Measurements from ENCODE around the gene OXLD1.

DNA sequence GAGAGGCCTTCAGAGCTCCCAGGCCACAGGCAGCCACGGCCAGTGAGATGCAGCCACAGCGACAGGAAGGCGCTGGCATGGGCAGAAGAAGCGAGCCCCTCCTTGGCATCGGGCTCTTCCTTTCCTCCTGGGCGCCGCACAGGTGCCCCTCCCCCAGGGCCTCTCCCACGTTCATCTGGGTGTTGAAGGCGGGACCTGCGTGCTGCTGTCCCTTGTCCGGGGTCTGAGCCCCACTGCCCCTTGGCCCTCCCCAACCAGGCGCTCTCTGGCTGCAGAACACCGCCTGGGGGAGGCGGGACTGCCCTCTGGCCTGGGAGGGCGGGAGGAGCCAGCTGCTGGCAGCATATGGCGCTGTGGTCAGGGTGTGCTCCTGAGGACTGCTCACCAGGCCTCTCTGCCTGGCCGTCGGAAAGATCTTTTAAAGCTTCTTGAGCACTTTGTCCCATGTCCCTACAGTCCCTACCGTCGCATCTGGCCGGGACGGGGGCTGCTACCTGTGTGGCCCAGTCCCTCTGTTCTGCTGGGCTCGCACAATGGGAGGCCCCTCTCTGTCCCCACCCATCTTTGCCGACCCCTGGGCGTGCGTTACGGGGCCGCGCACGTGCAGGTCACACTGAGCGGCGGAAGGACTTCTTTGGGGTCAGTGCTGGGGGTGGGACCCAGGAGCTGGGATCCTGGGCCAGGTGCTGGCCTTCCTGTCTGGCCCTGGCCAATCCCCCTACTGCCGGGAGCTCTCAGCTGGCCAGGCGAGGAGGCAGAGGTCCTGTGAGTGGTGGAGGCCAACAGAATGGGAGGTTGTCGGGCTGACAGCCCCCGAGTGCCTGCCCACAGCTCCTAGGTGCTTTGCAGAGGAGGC is 47.4 kb upstream of the OXLD1 start:
- TF ChIP-seq, protein P1, sequence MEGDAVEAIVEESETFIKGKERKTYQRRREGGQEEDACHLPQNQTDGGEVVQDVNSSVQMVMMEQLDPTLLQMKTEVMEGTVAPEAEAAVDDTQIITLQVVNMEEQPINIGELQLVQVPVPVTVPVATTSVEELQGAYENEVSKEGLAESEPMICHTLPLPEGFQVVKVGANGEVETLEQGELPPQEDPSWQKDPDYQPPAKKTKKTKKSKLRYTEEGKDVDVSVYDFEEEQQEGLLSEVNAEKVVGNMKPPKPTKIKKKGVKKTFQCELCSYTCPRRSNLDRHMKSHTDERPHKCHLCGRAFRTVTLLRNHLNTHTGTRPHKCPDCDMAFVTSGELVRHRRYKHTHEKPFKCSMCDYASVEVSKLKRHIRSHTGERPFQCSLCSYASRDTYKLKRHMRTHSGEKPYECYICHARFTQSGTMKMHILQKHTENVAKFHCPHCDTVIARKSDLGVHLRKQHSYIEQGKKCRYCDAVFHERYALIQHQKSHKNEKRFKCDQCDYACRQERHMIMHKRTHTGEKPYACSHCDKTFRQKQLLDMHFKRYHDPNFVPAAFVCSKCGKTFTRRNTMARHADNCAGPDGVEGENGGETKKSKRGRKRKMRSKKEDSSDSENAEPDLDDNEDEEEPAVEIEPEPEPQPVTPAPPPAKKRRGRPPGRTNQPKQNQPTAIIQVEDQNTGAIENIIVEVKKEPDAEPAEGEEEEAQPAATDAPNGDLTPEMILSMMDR (IDR thresholded peaks at IDR 0.05) = no peak
- no peak for TF ChIP-seq ZFX (IDR thresholded peaks at IDR 0.05; ENCODE audit: borderline replicate concordance)

Data from 22Rv1 (cell line).